ENCODE measurements around the gene MORC2. TPM values are rescaled to one million over a fixed set of nuclear protein-coding genes. Genes with fewer than 3 reads are reported as not detected.

Gene MORC2
- total RNA-seq, 1 donor from 2014 or later: 49.0 TPM

DNA sequence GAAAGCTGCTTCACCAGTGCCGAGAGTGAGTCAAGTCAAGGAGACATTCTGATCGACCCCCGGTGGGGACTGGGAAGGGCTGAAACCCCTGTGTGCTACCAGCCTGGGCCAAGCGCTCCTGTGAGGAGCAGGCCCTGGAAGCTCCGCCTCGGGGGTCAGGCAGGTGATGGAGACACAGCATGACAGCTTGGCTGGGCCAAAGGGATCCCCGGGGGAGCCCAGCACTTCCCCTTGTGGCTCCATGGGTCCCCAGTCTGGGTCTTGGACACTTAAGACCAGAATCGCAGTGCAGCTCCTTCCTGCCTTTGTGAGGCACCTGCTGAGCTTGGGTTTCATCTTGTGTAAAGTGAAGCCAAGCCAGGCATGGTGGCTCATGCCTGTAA lies 89.2 kb downstream of the MORC2 start:
- Mint-ChIP-seq H3K4me1 (ENCODE audit: low read depth) (no peaks in the 10 kb centered on the region), H3K36me3 (ENCODE audit: low read depth) (no peaks in the 10 kb centered on the region), H3K4me3 (no peak overlapping the region), H3K27ac (no peak overlapping the region), H3K9me3 (no peaks in the 10 kb centered on the region), H3K27me3 (ENCODE audit: insufficient read depth) (no peaks in the 10 kb centered on the region)
- intact Hi-C loops (cut with micrococcal nuclease): no loop called here
- DNase-seq (ENCODE audit: low spot score): no peak

DNA sequence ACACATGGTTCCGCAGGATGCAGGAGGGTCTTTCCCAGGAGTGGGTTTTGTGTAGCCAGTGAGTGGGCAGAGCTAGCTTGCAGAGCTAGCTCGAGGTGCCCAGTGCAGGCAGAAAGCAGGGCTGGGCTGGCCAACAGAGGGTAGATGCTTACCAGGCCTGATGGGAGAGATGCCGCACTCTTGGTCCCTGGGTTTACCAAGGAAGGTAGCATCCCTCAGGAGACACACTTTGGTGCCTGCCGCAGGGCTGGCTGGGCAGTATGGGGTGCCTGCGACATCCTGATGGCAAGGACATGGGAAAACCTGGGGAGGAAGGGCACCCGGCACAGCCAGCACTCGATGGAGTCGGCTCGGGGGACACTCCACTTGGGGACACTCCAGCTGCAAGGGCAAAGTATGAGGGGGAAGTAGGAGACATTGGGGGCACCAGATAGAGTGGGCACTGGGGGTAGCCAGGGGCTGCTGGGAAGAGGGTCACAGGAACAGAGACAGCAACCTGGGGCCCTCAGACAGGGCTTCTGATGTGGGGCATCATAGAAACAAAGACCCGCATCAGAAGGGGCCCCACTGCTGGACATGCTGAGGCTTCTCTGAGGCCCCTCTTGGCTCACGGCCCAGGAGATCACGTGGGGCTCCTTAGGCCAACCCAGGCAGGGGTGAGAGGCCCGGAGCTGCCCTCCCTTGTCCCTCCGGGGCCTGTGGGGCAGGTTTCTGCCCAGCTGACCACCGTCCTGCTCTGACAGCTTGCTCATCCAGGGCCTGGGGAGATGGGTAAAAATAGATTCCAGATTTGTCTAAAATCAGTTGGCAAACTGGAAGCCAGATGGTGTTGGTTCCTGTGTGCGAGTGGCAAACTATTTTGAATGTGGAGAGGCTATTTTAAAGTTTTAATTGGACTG lies 89.8 kb downstream of the MORC2 start:
- Mint-ChIP-seq H3K27me3 (ENCODE audit: insufficient read depth) (no peaks in the 10 kb centered on the region), H3K4me1 (ENCODE audit: low read depth) (no peaks in the 10 kb centered on the region), H3K36me3 (ENCODE audit: low read depth) (no peaks in the 10 kb centered on the region), H3K27ac (no peak overlapping the region), H3K4me3 (no peak overlapping the region), H3K9me3 (no peaks in the 10 kb centered on the region)
- no peak for DNase-seq (ENCODE audit: low spot score)
- intact Hi-C loops (cut with micrococcal nuclease): no loop called here

DNA sequence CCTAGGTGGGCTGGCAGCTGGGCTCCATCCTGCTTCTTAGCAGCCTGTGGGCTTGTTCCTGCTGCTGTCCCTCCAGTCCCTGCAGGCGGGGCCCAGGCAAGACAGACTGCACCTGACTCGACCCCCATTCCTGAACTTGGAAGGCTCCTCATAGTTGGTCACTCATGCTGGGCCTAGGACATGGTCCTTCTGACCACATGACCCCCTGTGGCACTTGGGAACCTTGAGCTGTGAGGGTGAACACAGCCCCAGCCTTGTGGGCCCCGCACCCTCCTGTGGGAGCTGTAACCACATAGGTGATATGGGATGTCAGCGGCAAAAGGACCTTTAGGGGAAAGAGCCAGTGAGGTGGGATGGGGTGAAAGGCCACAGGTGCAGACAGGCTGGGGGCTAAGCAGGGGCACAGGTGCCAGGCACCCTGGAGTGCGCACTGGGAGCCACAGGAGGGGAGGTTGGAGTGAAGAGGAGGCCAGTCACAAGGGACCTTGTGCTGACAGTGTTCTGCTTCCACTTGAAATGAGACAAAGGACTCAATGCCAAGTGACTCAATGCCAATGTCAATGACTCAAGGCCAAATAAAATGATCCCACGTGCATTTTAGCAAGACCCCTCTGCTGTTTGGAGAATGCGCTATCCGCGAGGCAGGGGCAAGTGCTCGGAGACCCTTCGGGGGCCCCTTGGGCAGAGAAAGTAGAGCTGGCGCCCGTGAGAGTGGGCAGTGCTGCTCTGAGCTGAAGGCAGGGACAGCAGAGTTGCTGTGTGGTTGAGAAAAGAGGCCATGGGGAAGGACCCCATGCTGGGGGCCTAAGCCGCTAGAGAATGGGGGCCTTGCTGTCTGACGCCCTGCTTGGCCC lies 90.7 kb downstream of the MORC2 start:
- Mint-ChIP-seq H3K36me3 (ENCODE audit: low read depth) (no peaks in the 10 kb centered on the region), H3K4me1 (ENCODE audit: low read depth) (no peaks in the 10 kb centered on the region), H3K4me3 (no peak overlapping the region), H3K9me3 (no peaks in the 10 kb centered on the region), H3K27me3 (ENCODE audit: insufficient read depth) (no peaks in the 10 kb centered on the region), H3K27ac (no peak overlapping the region)
- intact Hi-C loops (cut with micrococcal nuclease): no loop called here
- DNase-seq (ENCODE audit: low spot score): no peak

DNA sequence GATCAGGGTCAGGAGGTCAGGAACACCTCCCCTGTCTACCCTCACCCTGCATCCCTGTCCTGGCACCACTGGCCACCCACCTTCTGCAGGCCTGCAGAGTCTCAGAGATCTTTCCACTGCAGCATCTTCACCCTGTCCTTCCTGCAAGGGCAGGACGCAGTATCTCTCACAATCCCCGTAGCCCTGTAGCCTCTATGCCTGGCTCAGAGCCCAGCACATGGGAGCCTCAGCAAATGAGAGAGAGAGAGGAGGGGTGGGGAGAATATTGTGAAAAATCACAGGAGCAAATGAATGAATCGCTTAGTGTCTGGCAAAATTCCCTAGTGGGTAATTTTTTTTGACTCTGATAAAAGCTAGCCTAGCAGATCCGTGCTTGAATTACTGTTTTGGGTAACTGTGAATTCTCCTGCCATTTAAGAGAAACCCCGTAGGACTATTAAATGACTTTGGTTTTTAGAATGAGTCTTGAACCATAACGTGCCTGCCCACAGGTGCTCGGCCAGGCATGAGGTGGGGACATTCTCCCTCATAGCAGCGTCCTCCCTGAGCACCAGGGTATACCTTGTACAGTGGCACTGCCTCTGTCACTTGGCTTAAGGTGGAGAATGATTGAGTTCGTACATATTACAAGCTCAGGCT lies 91.5 kb downstream of the MORC2 start:
- Mint-ChIP-seq H3K27me3 (ENCODE audit: insufficient read depth) (no peaks in the 10 kb centered on the region), H3K4me1 (ENCODE audit: low read depth) (no peaks in the 10 kb centered on the region), H3K4me3 (no peak overlapping the region), H3K27ac (no peak overlapping the region), H3K9me3 (no peaks in the 10 kb centered on the region), H3K36me3 (ENCODE audit: low read depth) (no peaks in the 10 kb centered on the region)
- intact Hi-C loops (cut with micrococcal nuclease): no loop called here
- DNase-seq (ENCODE audit: low spot score): no peak

DNA sequence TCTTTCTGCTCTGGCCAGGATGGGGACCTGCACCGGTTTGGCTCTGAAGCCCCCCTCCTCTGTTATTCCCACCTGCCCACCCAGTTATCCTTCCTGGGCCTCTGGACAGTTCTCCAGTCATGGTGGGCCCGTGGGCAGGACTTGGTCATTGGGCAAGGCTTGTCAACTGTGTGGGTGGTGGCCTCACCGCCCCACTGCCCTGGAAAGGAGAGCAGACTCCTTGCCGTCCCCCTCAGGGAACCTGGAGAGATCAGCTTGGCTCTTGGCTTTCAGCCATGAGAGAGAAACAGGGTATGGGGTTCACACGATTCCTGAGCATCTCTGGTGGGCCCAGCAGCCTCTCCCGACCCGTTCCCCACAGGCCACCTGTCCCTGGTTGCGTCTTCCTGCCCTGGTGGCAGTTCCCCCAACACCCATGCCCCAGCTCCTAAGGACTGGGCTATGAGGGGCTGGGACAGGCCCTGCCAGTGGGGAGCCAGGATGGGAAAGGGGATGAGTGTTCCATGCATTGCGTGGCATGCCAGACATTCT lies 92.3 kb downstream of the MORC2 start:
- H3K4me1 Mint-ChIP-seq (ENCODE audit: low read depth): no peaks in the 10 kb centered on the region
- no peak overlapping the region for H3K4me3 Mint-ChIP-seq
- no peaks in the 10 kb centered on the region for H3K9me3 Mint-ChIP-seq
- H3K27me3 Mint-ChIP-seq (ENCODE audit: insufficient read depth): no peaks in the 10 kb centered on the region
- no peaks in the 10 kb centered on the region for H3K36me3 Mint-ChIP-seq (ENCODE audit: low read depth)
- DNase-seq (ENCODE audit: low spot score): no peak
- no peak overlapping the region for H3K27ac Mint-ChIP-seq
- intact Hi-C loops (cut with micrococcal nuclease): no loop called here

DNA sequence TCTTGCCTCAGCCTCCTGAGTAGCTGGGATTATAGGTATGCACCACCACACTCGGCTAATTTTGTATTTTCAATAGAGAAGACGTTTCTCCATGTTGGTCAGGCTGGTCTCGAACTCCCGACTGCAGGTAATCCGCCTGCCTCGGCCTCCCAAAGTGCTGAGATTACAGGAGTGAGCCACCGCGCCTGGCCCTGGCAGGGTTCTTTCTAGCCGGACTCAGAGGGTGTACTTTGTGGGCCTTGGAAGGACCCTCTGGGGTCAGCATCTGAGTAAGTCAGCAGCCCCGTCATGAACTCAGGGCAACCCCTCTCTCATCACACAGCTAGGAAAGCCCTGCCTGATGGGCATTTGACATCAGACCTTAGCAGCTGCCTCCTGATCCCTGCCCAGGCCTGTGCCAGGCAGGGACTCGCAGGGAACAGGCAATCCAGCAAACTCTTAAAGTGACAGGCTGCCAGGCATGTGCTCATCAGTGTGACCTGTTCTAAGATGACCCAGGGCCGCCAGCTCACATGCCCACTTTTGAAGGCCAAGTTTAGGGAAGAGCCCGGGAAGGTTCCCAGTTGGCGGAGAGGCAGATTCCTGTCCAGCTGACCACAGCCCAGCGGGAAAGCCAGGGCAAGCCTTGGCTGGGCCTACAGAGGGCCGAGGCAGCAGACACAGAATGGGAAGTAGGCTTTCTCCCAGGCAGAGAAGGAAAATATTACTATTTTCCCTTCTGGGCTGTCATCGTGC lies 92.9 kb downstream of the MORC2 start:
- no peak overlapping the region for H3K4me3 Mint-ChIP-seq
- no peaks in the 10 kb centered on the region for H3K27me3 Mint-ChIP-seq (ENCODE audit: insufficient read depth)
- no peak for DNase-seq (ENCODE audit: low spot score)
- H3K36me3 Mint-ChIP-seq (ENCODE audit: low read depth): no peaks in the 10 kb centered on the region
- H3K27ac Mint-ChIP-seq: no peak overlapping the region
- no peaks in the 10 kb centered on the region for H3K4me1 Mint-ChIP-seq (ENCODE audit: low read depth)
- H3K9me3 Mint-ChIP-seq: no peaks in the 10 kb centered on the region
- intact Hi-C loops (cut with micrococcal nuclease): no loop called here

Other genes starting within 250 kb of the MORC2 start
- 68.0 and 71.3 TPM in 2 replicates for gene TUG1, start 491 bp upstream of the MORC2 start, total RNA-seq
- gene SMTN, start 112.5 kb upstream of the MORC2 start, total RNA-seq: 10.2 and 13.7 TPM in 2 replicates
- gene SELENOM, start 138.8 kb upstream of the MORC2 start, total RNA-seq: 6.4 and 9.8 TPM in 2 replicates
- 0.17 TPM in 1 of 2 replicates, not detected in the other for gene INPP5J, start 154.2 kb upstream of the MORC2 start, total RNA-seq
- not detected in 2 replicates for gene PLA2G3, start 171.7 kb upstream of the MORC2 start, total RNA-seq
- gene RNF185, start 191.4 kb upstream of the MORC2 start, total RNA-seq: 18.7 and 19.6 TPM in 2 replicates
- gene LIMK2, start 243.5 kb upstream of the MORC2 start, total RNA-seq: 39.8 and 40.7 TPM in 2 replicates

All from activated T-helper 1 cell treated with anti-CD3 and anti-CD28 coated beads, Interleukin-12 subunit alpha, Interleukin-12 subunit beta, Interleukin-2, Interleukin-4 antibody, amounts not matched to agents 30 ng/mL and 10 ng/mL and 1 ng/mL, durations not matched to agents 14 hours and 24 hours and 36 hours (primary cell).